Liver (tissue), 9 donors: Measurements from ENCODE around the gene PGM1. TPM values are rescaled to one million over a fixed set of nuclear protein-coding genes. Genes with fewer than 3 reads are reported as not detected.

Source experiments
- DNase-seq: peaks from one replicate; pipeline ENCODE4 v3.0.0-alpha.2; 2017; ENCODE audit warnings: low spot score
- H3K27ac ChIP-seq, 2 donors: one replicate each; pipeline ENCODE4 v1.7.0; 2013; ENCODE audit warnings: inconsistent platforms in 2 of 2, low read length in 2 of 2, control low read depth in 1 of 2, low read depth in 1 of 2, mild to moderate bottlenecking in 1 of 2
- H3K27me3 ChIP-seq, 4 donors: one replicate each; pipeline versions ENCODE4 v1.6.1 to v1.7.0; 2013; ENCODE audit warnings: low read length in 3 of 4, inconsistent platforms in 1 of 4, mild to moderate bottlenecking in 1 of 4, moderate library complexity in 1 of 4; ENCODE audit not compliant: control insufficient read depth in 4 of 4, insufficient read depth in 4 of 4
- H3K36me3 ChIP-seq, 4 donors: one replicate each; pipeline versions ENCODE4 v1.6.1 to v1.7.0; 2013; ENCODE audit warnings: low read length in 3 of 4, mild to moderate bottlenecking in 3 of 4, low read depth in 1 of 4, moderate library complexity in 1 of 4; ENCODE audit not compliant: control insufficient read depth in 4 of 4, insufficient read depth in 3 of 4
- H3K4me1 ChIP-seq, 4 donors: one replicate each; pipeline versions ENCODE4 v1.6.1 to v1.7.0; 2013; ENCODE audit warnings: low read length in 3 of 4, mild to moderate bottlenecking in 3 of 4, moderate library complexity in 1 of 4; ENCODE audit not compliant: control insufficient read depth in 4 of 4, insufficient read depth in 4 of 4
- H3K4me3 ChIP-seq, 3 donors: one replicate each; pipeline versions ENCODE4 v1.6.1 to v1.7.0; 2013; ENCODE audit warnings: low read length in 3 of 3, control low read depth in 1 of 3, low read depth in 1 of 3, mild to moderate bottlenecking in 1 of 3
- H3K9ac ChIP-seq, 2 donors: one replicate each; pipeline ENCODE4 v1.7.0; 2013; ENCODE audit warnings: low read length in 2 of 2, mild to moderate bottlenecking in 2 of 2, moderate library complexity in 2 of 2, control low read depth in 1 of 2, low read depth in 1 of 2
- H3K9me3 ChIP-seq, 4 donors: one replicate each; pipeline versions ENCODE4 v1.6.1 to v1.7.0; 2013; ENCODE audit warnings: low read length in 3 of 4; ENCODE audit not compliant: control insufficient read depth in 4 of 4
- ATF3 ChIP-seq: IDR thresholded peaks from 2 replicates; pipeline ENCODE4 v1.6.1; 2016; ENCODE audit warnings: antibody characterized with exemption
- FOXA2 ChIP-seq: IDR thresholded peaks from 2 replicates; pipeline ENCODE4 v1.6.1; 2016; ENCODE audit warnings: antibody characterized with exemption
- GABPA ChIP-seq, 2 donors: IDR thresholded peaks in 1 of 2; conservative IDR thresholded peaks in 1 of 2; 2 replicates each; pipeline ENCODE4 v1.6.1; 2016; ENCODE audit warnings: antibody characterized with exemption in 2 of 2, mild to moderate bottlenecking in 1 of 2, moderate library complexity in 1 of 2
- HNF4G ChIP-seq: IDR thresholded peaks from 2 replicates; pipeline ENCODE4 v1.6.1; 2016; ENCODE audit warnings: antibody characterized with exemption
- JUND ChIP-seq, 2 donors: IDR thresholded peaks; 2 replicates each; pipeline ENCODE4 v1.6.1; 2016; ENCODE audit warnings: antibody characterized with exemption in 2 of 2
- NR2F2 ChIP-seq: IDR thresholded peaks from 2 replicates; pipeline ENCODE4 v1.6.1; 2016; ENCODE audit warnings: antibody characterized with exemption
- RAD21 ChIP-seq, 2 donors: IDR thresholded peaks; 2 replicates each; pipeline ENCODE4 v1.6.1; 2016; ENCODE audit warnings: antibody characterized with exemption in 2 of 2, mild to moderate bottlenecking in 2 of 2
- REST ChIP-seq: IDR thresholded peaks from 2 replicates; pipeline ENCODE4 v1.6.1; 2016; ENCODE audit warnings: antibody characterized with exemption, mild to moderate bottlenecking
- SP1 ChIP-seq: IDR thresholded peaks from 2 replicates; pipeline ENCODE4 v1.6.1; 2018; ENCODE audit warnings: antibody characterized with exemption, mild to moderate bottlenecking
- YY1 ChIP-seq: IDR thresholded peaks from 2 replicates; pipeline ENCODE4 v1.6.1; 2016; ENCODE audit warnings: antibody characterized with exemption, mild to moderate bottlenecking
- ZBTB33 ChIP-seq: IDR thresholded peaks from 2 replicates; pipeline ENCODE4 v1.6.1; 2016; ENCODE audit warnings: antibody characterized with exemption
- WGBS: extraction: QIAGEN DNeasy Blood & Tissue Kit; methylation state at CpG from one replicate; pipeline ENCODE4 v1.1.7; 2013; 5-methylcytosine and 5-hydroxymethylcytosine counted together
- polyA plus RNA-seq, 2 donors: library from polyadenylated mRNA; stranded (reverse) in 1 of 2; unstranded in 1 of 2; fragments of 200-250 nt in 1 of 2; fragments of >200 nt in 1 of 2; fragmentation: Nextera tagmentation in 1 of 2; extraction: Ambion mirVana in 1 of 2; gene quantifications; one replicate each; pipeline versions ENCODE4 v1.2.1 to v1.2.3, GENCODE V29; 2013 to 2015
- total RNA-seq, 2 donors: library from RNA; depleted of rRNA; stranded (reverse); fragments of >200 nt; gene quantifications; one replicate each; pipeline ENCODE4 v1.2.3, GENCODE V29; 2014
- donor health status: healthy.
- donor health status: healthy.
- donor health status: healthy.
- donor health status: healthy.
- donor health status: healthy.

PGM1 gene
- total and polyA plus RNA-seq, 4 donors: 57.3 to 224 (median 120) TPM

DNA sequence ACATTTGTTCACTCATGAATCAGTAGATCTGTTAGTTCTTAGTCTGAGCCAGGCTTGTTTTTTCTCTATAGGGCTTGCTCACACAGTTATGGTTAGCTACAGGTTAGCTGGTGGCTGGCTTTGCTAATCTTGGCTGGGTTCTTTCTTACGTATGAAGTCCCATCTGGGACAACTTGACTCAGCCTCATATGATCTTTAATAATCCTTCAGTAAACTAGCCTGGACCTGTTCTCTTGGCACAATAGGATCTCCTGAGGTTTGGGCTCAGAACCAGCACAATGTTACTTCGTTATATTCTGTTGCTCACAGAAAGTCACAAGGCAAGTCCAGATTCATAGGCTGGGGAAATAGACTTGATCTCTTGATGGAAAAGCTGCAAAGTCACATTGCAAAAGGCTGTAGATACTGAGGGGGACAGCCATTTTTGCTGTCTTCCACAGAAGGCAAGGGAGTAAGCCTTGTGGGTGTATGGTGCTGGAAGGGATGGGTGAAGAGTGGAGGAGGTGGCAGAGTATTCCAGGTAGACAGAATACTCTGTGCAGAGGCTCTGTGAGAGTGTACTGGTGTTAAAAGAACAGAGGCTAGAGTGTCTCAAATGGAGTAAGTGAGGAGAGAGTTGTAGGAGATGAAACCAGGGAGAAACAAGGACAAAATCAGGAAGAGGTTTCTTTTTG lies 45.5 kb upstream of the PGM1 start:
- Histone ChIP-seq H3K36me3 (no peaks in the 10 kb centered on the region), H3K4me3 (no peak overlapping the region), H3K9ac (no peak overlapping the region), H3K27me3 (no peaks in the 10 kb centered on the region), H3K4me1 (no peaks in the 10 kb centered on the region), H3K27ac (no peak overlapping the region), H3K9me3 (no peaks in the 10 kb centered on the region)
- TF ChIP-seq NR2F2: no peak
- no peak for TF ChIP-seq ATF3
- TF ChIP-seq YY1: no peak
- TF ChIP-seq SP1: no peak
- no peak for TF ChIP-seq ZBTB33
- no peak for TF ChIP-seq REST
- no peak for TF ChIP-seq JUND (IDR thresholded peaks at IDR 0.05)
- TF ChIP-seq RAD21 (IDR thresholded peaks at IDR 0.05): no peak
- no peak for TF ChIP-seq HNF4G
- DNase-seq: no peak
- WGBS: 97% methylated on average over 2 of the region's 2 CpGs

DNA sequence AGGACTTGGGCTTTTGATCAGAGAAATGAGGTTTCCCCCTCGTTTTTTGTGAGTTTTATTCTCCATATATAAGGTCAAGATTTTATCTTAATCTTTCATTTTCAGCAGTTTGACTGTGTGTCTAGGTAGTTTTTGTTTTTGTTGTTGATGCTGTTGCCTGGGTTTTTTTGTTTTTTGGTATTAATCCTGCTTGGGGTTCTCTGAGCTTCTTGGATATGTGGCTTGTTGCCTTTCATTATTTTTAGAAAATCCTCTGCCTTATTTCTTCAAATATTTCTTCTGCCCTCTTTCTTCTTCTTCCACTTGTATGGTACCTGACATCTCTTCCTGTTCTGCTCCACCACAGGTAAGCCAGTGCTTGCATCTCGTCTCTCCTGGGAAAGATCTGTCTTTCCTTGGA lies 44.9 kb upstream of the PGM1 start:
- H3K9me3 ChIP-seq: no peaks in the 10 kb centered on the region
- no peak overlapping the region for H3K9ac ChIP-seq
- H3K4me1 ChIP-seq: no peaks in the 10 kb centered on the region
- H3K36me3 ChIP-seq: no peaks in the 10 kb centered on the region
- DNase-seq: no peak
- TF ChIP-seq SP1 (no peak), YY1 (no peak), JUND (IDR thresholded peaks at IDR 0.05) (no peak)
- no peak overlapping the region for H3K27ac ChIP-seq
- 90% methylated on average over 2 of the region's 2 CpGs for WGBS
- no peak overlapping the region for H3K4me3 ChIP-seq
- H3K27me3 ChIP-seq: no peaks in the 10 kb centered on the region

DNA sequence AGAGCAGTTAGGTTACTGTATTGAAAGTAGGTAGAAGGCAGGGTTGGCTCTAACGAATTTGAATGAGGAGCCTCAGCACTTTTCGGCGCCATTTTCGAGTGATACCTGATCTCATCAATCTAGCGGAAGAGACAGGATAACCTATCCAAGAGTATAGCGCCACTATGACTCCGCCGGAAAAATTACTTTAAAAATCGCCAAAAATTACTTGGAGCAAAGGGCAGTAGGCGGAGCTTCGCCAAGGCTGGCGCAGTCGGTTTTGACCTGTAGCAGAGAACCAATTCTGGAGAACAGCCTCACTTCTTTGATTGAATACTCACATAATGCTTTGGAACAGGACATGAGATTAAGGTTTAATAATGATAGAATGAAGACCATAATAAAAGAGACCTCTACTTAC lies 44.3 kb upstream of the PGM1 start:
- no peaks in the 10 kb centered on the region for H3K36me3 ChIP-seq
- WGBS: 95% methylated on average over 13 of the region's 13 CpGs
- TF ChIP-seq NR2F2: no peak
- no peak for TF ChIP-seq ZBTB33
- no peak for TF ChIP-seq FOXA2
- no peak for TF ChIP-seq HNF4G
- no peak for TF ChIP-seq REST
- TF ChIP-seq ATF3: no peak
- no peak for TF ChIP-seq JUND (IDR thresholded peaks at IDR 0.05)
- no peak for TF ChIP-seq GABPA (IDR thresholded peaks at IDR 0.05 in 1 of 2, conservative IDR thresholded peaks at IDR 0.05 in 1 of 2)
- no peak for TF ChIP-seq RAD21 (IDR thresholded peaks at IDR 0.05)

More for the DNA sequence above, 44.3 kb upstream of the PGM1 start:
- no peak overlapping the region for H3K4me3 ChIP-seq
- no peak overlapping the region for H3K27ac ChIP-seq
- DNase-seq: no peak
- H3K9me3 ChIP-seq: no peaks in the 10 kb centered on the region
- H3K4me1 ChIP-seq: no peaks in the 10 kb centered on the region
- no peaks in the 10 kb centered on the region for H3K27me3 ChIP-seq
- no peak overlapping the region for H3K9ac ChIP-seq
